Fibroblast of lung (primary cell): Measurements from ENCODE around the gene CYP27A1. TPM values are rescaled to one million over a fixed set of nuclear protein-coding genes. Genes with fewer than 3 reads are reported as not detected.

Source experiments
- DNase-seq, 2 donors: peaks; one replicate each; pipeline versions ENCODE4 v3.0.0 to v3.0.0-alpha.2; 2010; ENCODE audit warnings: low read depth in 2 of 2
- H2AFZ ChIP-seq: 2 replicates; pipeline ENCODE4 v1.5.1; 2012; ENCODE audit warnings: low read length, control low read depth, inconsistent platforms
- H3K27ac ChIP-seq: 2 replicates; pipeline ENCODE4 v1.5.1; 2011; ENCODE audit warnings: low read length, control low read depth; ENCODE audit not compliant: insufficient read depth
- H3K27me3 ChIP-seq: 2 replicates; pipeline ENCODE4 v1.5.1; 2011; ENCODE audit warnings: mild to moderate bottlenecking, low read length; ENCODE audit not compliant: control insufficient read depth, insufficient read depth
- H3K36me3 ChIP-seq: 2 replicates; pipeline ENCODE4 v1.5.1; 2011; ENCODE audit warnings: low read length; ENCODE audit not compliant: control insufficient read depth, insufficient read depth
- H3K4me1 ChIP-seq: 2 replicates; pipeline ENCODE4 v1.5.1; 2011; ENCODE audit warnings: low read length; ENCODE audit not compliant: control insufficient read depth, insufficient read depth; ENCODE audit errors: extremely low read depth
- H3K4me2 ChIP-seq: 2 replicates; pipeline ENCODE4 v1.5.1; 2011; ENCODE audit warnings: low read length, control low read depth; ENCODE audit not compliant: insufficient read depth; ENCODE audit errors: extremely low read depth
- H3K4me3 ChIP-seq, 4 experiments: fragments of 200-600 bp in 1 of 4; sonication (generic) in 1 of 4; replicated peaks in 1 of 4; 2 replicates each; pipeline ENCODE4 v1.5.1; 2011 to 2016; ENCODE audit warnings: low read length in 4 of 4, low read depth in 3 of 4, mild to moderate bottlenecking in 3 of 4, control low read depth in 2 of 4, inconsistent platforms in 1 of 4, mixed read lengths in 1 of 4; ENCODE audit not compliant: insufficient read depth in 1 of 4; ENCODE audit errors: control extremely low read depth in 1 of 4
- H3K79me2 ChIP-seq: 2 replicates; pipeline ENCODE4 v1.5.1; 2012; ENCODE audit warnings: mild to moderate bottlenecking, low read length, inconsistent platforms; ENCODE audit not compliant: control insufficient read depth, insufficient read depth
- H3K9ac ChIP-seq: 2 replicates; pipeline ENCODE4 v1.5.1; 2011; ENCODE audit warnings: mild to moderate bottlenecking, low read length, control low read depth; ENCODE audit not compliant: insufficient read depth
- H3K9me3 ChIP-seq: 2 replicates; pipeline ENCODE4 v1.5.1; 2012; ENCODE audit warnings: low read depth, low read length; ENCODE audit not compliant: control insufficient read depth, insufficient read depth
- H4K20me1 ChIP-seq: 2 replicates; pipeline ENCODE4 v1.5.1; 2011; ENCODE audit warnings: low read length; ENCODE audit not compliant: control insufficient read depth, insufficient read depth; ENCODE audit errors: extremely low read depth
- EZH2 ChIP-seq: IDR thresholded peaks from 2 replicates; pipeline ENCODE4 v1.5.1; 2012; ENCODE audit warnings: low read length, control low read depth, mild to moderate bottlenecking; ENCODE audit errors: missing control alignments
- polyA plus RNA-seq, 2 donors: library from polyadenylated mRNA; depleted of rRNA in 1 of 2; stranded (reverse) in 1 of 2; unstranded in 1 of 2; fragments of >200 nt; gene quantifications; 2 replicates each; pipeline ENCODE4 v1.2.1, GENCODE V29; 2011 to 2012; ENCODE audit warnings: missing spikeins in 1 of 2
- total RNA-seq: library from RNA; depleted of rRNA; stranded (reverse); fragments of >200 nt; gene quantifications from 2 replicates; pipeline ENCODE4 v1.2.1, GENCODE V29; 2014
- TF ChIP-seq, protein P1 (sequence below), 2 donors: IDR thresholded peaks in 1 of 2; conservative IDR thresholded peaks in 1 of 2; 1 replicate in 1 of 2; 2 replicates in 1 of 2; pipeline ENCODE4 v1.5.1; 2011 to 2012; ENCODE audit warnings: low read length in 2 of 2, control low read depth in 1 of 2, inconsistent platforms in 1 of 2, low read depth in 1 of 2, mild to moderate bottlenecking in 1 of 2

CYP27A1 gene
- total and polyA plus RNA-seq, 2 donors (not counting 1 experiment from before 2014, with no cell fraction given): 12.7 to 53.8 TPM

- no peak for DNase-seq
- Histone ChIP-seq H3K27ac (no peak overlapping the region), H3K79me2 (no peaks in the 10 kb centered on the region), H3K9me3 (no peaks in the 10 kb centered on the region), H3K4me1 (no peaks in the 10 kb centered on the region), H3K9ac (no peak overlapping the region), H3K4me3 (no peak overlapping the region), H3K4me2 (no peak overlapping the region), H2AFZ (no peak overlapping the region), H3K27me3 (no peaks in the 10 kb centered on the region), H4K20me1 (no peaks in the 10 kb centered on the region), H3K36me3 (no peaks in the 10 kb centered on the region)
- TF ChIP-seq EZH2: no peak
- TF ChIP-seq, protein P1, sequence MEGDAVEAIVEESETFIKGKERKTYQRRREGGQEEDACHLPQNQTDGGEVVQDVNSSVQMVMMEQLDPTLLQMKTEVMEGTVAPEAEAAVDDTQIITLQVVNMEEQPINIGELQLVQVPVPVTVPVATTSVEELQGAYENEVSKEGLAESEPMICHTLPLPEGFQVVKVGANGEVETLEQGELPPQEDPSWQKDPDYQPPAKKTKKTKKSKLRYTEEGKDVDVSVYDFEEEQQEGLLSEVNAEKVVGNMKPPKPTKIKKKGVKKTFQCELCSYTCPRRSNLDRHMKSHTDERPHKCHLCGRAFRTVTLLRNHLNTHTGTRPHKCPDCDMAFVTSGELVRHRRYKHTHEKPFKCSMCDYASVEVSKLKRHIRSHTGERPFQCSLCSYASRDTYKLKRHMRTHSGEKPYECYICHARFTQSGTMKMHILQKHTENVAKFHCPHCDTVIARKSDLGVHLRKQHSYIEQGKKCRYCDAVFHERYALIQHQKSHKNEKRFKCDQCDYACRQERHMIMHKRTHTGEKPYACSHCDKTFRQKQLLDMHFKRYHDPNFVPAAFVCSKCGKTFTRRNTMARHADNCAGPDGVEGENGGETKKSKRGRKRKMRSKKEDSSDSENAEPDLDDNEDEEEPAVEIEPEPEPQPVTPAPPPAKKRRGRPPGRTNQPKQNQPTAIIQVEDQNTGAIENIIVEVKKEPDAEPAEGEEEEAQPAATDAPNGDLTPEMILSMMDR (conservative IDR thresholded peaks at IDR 0.05 in 1 of 2, IDR thresholded peaks at IDR 0.05 in 1 of 2; ENCODE audit: low read depth in 1 of 2, low read length in 2 of 2): no peak
Observed at GRCh38 chr2:218815649-218816048, 33.7 kb downstream of the CYP27A1 start.

GRCh38 chr2:218816561-218817011, 34.6 kb downstream of the CYP27A1 start:
- Histone ChIP-seq H3K4me2 (no peak overlapping the region), H3K9ac (no peak overlapping the region), H3K4me3 (no peak overlapping the region), H3K36me3 (no peaks in the 10 kb centered on the region), H3K4me1 (no peaks in the 10 kb centered on the region), H3K27ac (no peak overlapping the region), H2AFZ (no peak overlapping the region), H4K20me1 (no peaks in the 10 kb centered on the region), H3K9me3 (no peaks in the 10 kb centered on the region), H3K27me3 (peaks cover under 1% of the 10 kb centered on the region), H3K79me2 (no peaks in the 10 kb centered on the region)
- no peak for DNase-seq
- no peak for TF ChIP-seq EZH2
- TF ChIP-seq, protein P1 (conservative IDR thresholded peaks at IDR 0.05 in 1 of 2, IDR thresholded peaks at IDR 0.05 in 1 of 2; ENCODE audit: low read depth in 1 of 2, low read length in 2 of 2): no peak

DNA sequence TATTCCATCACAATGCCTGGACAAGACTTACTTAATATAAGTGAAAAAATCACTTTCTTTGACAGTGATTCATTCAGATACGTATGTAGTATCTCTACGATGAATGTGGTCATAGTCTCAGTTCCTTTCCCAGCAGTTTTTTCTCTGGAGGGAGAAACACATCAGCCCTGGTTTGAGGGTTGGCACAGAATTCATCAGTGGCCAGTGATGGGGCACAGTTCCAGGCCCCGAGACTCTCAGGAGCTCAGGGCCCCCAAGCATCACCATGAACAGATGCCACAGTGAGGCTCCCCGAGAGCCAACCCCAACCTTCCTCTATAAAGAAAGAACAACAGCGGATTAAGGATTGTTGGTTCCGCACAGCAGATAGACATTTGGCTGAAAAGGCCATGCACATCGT, 37.1 kb downstream of the CYP27A1 start:
- H4K20me1 ChIP-seq: no peaks in the 10 kb centered on the region
- H3K36me3 ChIP-seq: no peaks in the 10 kb centered on the region
- no peak overlapping the region for H2AFZ ChIP-seq
- H3K4me3 ChIP-seq: no peak overlapping the region
- TF ChIP-seq EZH2: no peak
- TF ChIP-seq, protein P1 (conservative IDR thresholded peaks at IDR 0.05 in 1 of 2, IDR thresholded peaks at IDR 0.05 in 1 of 2; ENCODE audit: low read depth in 1 of 2, low read length in 2 of 2): no peak
- H3K4me2 ChIP-seq: no peak overlapping the region
- H3K27me3 ChIP-seq: peaks cover 2% of the 10 kb centered on the region
- H3K9me3 ChIP-seq: no peaks in the 10 kb centered on the region
- H3K4me1 ChIP-seq: no peaks in the 10 kb centered on the region
- H3K9ac ChIP-seq: no peak overlapping the region
- DNase-seq: no peak
- H3K79me2 ChIP-seq: no peaks in the 10 kb centered on the region
- no peak overlapping the region for H3K27ac ChIP-seq
